Activated CD8-positive, alpha-beta T cell treated with anti-CD3 and anti-CD28 coated beads, Interleukin-2, amount 10 ng/mL, durations not matched to agents 7 days and 5 days (primary cell): ENCODE data around the gene RMP24.
"Not testable (repeated sequence)": the region's sequence is repeated elsewhere in the genome, so short reads cannot be mapped to it uniquely, and the experiment has no call there.

Experiments used
- ATAC-seq: fragments of 150-1000 bp; cut with Tn5 transposase; one replicate; pipeline ENCODE4 v1.10.0; 2021; ENCODE audit warnings: moderate library complexity
- CTCF ChIA-PET: fragments of 350-600 bp; sonication (Branson Sonifier 250); formaldehyde crosslinking; loops from one replicate; lab custom pipeline; 2021; ENCODE audit warnings: antibody characterized with exemption; lab: Charles Lee
- POLR2A ChIA-PET: fragments of 350-600 bp; sonication (Branson Sonifier 250); formaldehyde crosslinking; loops from one replicate; lab custom pipeline; 2021; ENCODE audit warnings: antibody characterized with exemption; lab: Charles Lee
- DNase-seq: peaks from one replicate; pipeline ENCODE4 v3.0.0-alpha.2; 2020
- H3K27ac Mint-ChIP-seq: one replicate; pipeline ENCODE4 v1.8.0; 2021; ENCODE audit warnings: mild to moderate bottlenecking, mixed read lengths
- H3K27me3 Mint-ChIP-seq: one replicate; pipeline ENCODE4 v1.8.0; 2021; ENCODE audit warnings: low read depth, mixed read lengths
- H3K36me3 Mint-ChIP-seq: one replicate; pipeline ENCODE4 v1.8.0; 2021; ENCODE audit warnings: low read depth, mixed read lengths
- H3K4me1 Mint-ChIP-seq: one replicate; pipeline ENCODE4 v1.8.0; 2021; ENCODE audit warnings: low read depth, mixed read lengths
- H3K4me3 Mint-ChIP-seq: one replicate; pipeline ENCODE4 v1.8.0; 2021; ENCODE audit warnings: mild to moderate bottlenecking, mixed read lengths
- H3K9me3 Mint-ChIP-seq: one replicate; pipeline ENCODE4 v1.8.0; 2022; ENCODE audit warnings: mixed read lengths; ENCODE audit not compliant: insufficient read depth

Gene RMP24

GRCh38 chr18:36006997-36007396 is 34.5 kb downstream of the RMP24 start:
- Mint-ChIP-seq H3K36me3 (no peaks in the 10 kb centered on the region), H3K4me3 (no peak overlapping the region), H3K27ac (no peak overlapping the region), H3K9me3 (no peaks in the 10 kb centered on the region), H3K4me1 (peaks cover 3% of the 10 kb centered on the region), H3K27me3 (no peaks in the 10 kb centered on the region)
- POLR2A ChIA-PET = no interaction called here
- ATAC-seq = no peak
- no peak for DNase-seq
- CTCF ChIA-PET = interaction anchor here (0.5 kb wide), 1 partner anchor 37 kb away, joined by 3 read pairs; no protein-coding TSS in a partner anchor

- no peak overlapping the region for H3K27ac Mint-ChIP-seq
Observed at GRCh38 chr18:36009214-36009613, 36.7 kb downstream of the RMP24 start.

GRCh38 chr18:36012891-36013290 is 40.4 kb downstream of the RMP24 start:
- Mint-ChIP-seq H3K4me3 (no peak overlapping the region), H3K9me3 (no peaks in the 10 kb centered on the region), H3K27ac (no peak overlapping the region), H3K36me3 (no peaks in the 10 kb centered on the region), H3K27me3 (no peaks in the 10 kb centered on the region), H3K4me1 (no peaks in the 10 kb centered on the region)
- ATAC-seq (no peak), DNase-seq (no peak)
- ChIA-PET CTCF (no interaction called here), POLR2A (no interaction called here)

More at GRCh38 chr18:36009214-36009613, 36.7 kb downstream of the RMP24 start:
- no peaks in the 10 kb centered on the region for H3K9me3 Mint-ChIP-seq
- no peaks in the 10 kb centered on the region for H3K36me3 Mint-ChIP-seq
- DNase-seq (no peak), ATAC-seq (no peak)
- CTCF ChIA-PET = interaction anchor here (1.2 kb wide), 1 partner anchor 9 kb away, joined by 3 read pairs; no protein-coding TSS in a partner anchor
- no peaks in the 10 kb centered on the region for H3K27me3 Mint-ChIP-seq
- POLR2A ChIA-PET = no interaction called here
- H3K4me1 Mint-ChIP-seq = no peaks in the 10 kb centered on the region
- no peak overlapping the region for H3K4me3 Mint-ChIP-seq

- DNase-seq (no peak), ATAC-seq (no peak)
- H3K4me1 Mint-ChIP-seq = no peaks in the 10 kb centered on the region
- H3K4me3 Mint-ChIP-seq = no peak overlapping the region
- ChIA-PET CTCF (interaction anchor here (3.5 kb wide), 1 partner anchor 268 kb away, joined by 47 read pairs; no protein-coding TSS in a partner anchor), POLR2A (no interaction called here)
- no peak overlapping the region for H3K27ac Mint-ChIP-seq
- H3K36me3 Mint-ChIP-seq = no peaks in the 10 kb centered on the region
- H3K9me3 Mint-ChIP-seq = no peaks in the 10 kb centered on the region
- H3K27me3 Mint-ChIP-seq = no peaks in the 10 kb centered on the region
Observed at GRCh38 chr18:36015629-36016028, 43.1 kb downstream of the RMP24 start.

- Mint-ChIP-seq H3K4me1 (no peaks in the 10 kb centered on the region), H3K36me3 (no peaks in the 10 kb centered on the region), H3K27me3 (no peaks in the 10 kb centered on the region), H3K4me3 (no peak overlapping the region), H3K27ac (no peak overlapping the region), H3K9me3 (no peaks in the 10 kb centered on the region)
- no peak for DNase-seq
- CTCF ChIA-PET = interaction anchor here (1.0 to 3.5 kb wide), 16 partner anchors 8 to 267 kb away, joined by 3 to 47 read pairs (median 5); partner anchors contain the start of genes ELP2 and SLC39A6
- POLR2A ChIA-PET = no interaction called here
- ATAC-seq = no peak
Observed at GRCh38 chr18:36017232-36017631, 44.8 kb downstream of the RMP24 start.

- no peak for DNase-seq
- Mint-ChIP-seq H3K4me1 (no peaks in the 10 kb centered on the region), H3K36me3 (peaks cover 6% of the 10 kb centered on the region), H3K27ac (no peak overlapping the region), H3K27me3 (no peaks in the 10 kb centered on the region), H3K4me3 (no peak overlapping the region), H3K9me3 (no peaks in the 10 kb centered on the region)
- no peak for ATAC-seq
- ChIA-PET CTCF (interaction anchor here (1.3 kb wide), 1 partner anchor 264 kb away, joined by 5 read pairs; no protein-coding TSS in a partner anchor), POLR2A (no interaction called here)
Observed at GRCh38 chr18:36020174-36020711, 47.8 kb downstream of the RMP24 start.

- POLR2A ChIA-PET = no interaction called here
- no peak overlapping the region for H3K27ac Mint-ChIP-seq
- CTCF ChIA-PET = interaction anchor here (1.6 kb wide), 1 partner anchor 72 kb away, joined by 8 read pairs; no protein-coding TSS in a partner anchor
- ATAC-seq (no peak), DNase-seq (no peak)
- peaks cover 18% of the 10 kb centered on the region for H3K36me3 Mint-ChIP-seq
- no peaks in the 10 kb centered on the region for H3K27me3 Mint-ChIP-seq
- H3K9me3 Mint-ChIP-seq = no peaks in the 10 kb centered on the region
- H3K4me3 Mint-ChIP-seq = no peak overlapping the region
- H3K4me1 Mint-ChIP-seq = no peaks in the 10 kb centered on the region
Observed at GRCh38 chr18:36023336-36023735, 50.9 kb downstream of the RMP24 start.

GRCh38 chr18:36024241-36024640 is 51.8 kb downstream of the RMP24 start:
- not testable (repeated sequence) for H3K27ac Mint-ChIP-seq, DNase-seq

GRCh38 chr18:36025025-36025424 is 52.5 kb downstream of the RMP24 start:
- ChIA-PET CTCF (interaction anchor here (1.7 kb wide), 1 partner anchor 31 kb away, joined by 3 read pairs; no protein-coding TSS in a partner anchor), POLR2A (no interaction called here)
- Mint-ChIP-seq H3K36me3 (peaks cover 26% of the 10 kb centered on the region), H3K27me3 (no peaks in the 10 kb centered on the region), H3K9me3 (no peaks in the 10 kb centered on the region), H3K4me3 (no peak overlapping the region), H3K4me1 (no peaks in the 10 kb centered on the region), H3K27ac (no peak overlapping the region)
- no peak for ATAC-seq
- no peak for DNase-seq

More at GRCh38 chr18:36024241-36024640, 51.8 kb downstream of the RMP24 start:
- POLR2A ChIA-PET, H3K9me3 Mint-ChIP-seq, H3K4me3 Mint-ChIP-seq, H3K27me3 Mint-ChIP-seq, H3K4me1 Mint-ChIP-seq, ATAC-seq: not testable (repeated sequence)
- CTCF ChIA-PET = interaction anchor here (1.7 kb wide), 1 partner anchor 30 kb away, joined by 3 read pairs; no protein-coding TSS in a partner anchor
- H3K36me3 Mint-ChIP-seq = peaks cover 24% of the 10 kb centered on the region

- peaks cover 29% of the 10 kb centered on the region for H3K36me3 Mint-ChIP-seq
- H3K27ac Mint-ChIP-seq = no peak overlapping the region
- ChIA-PET POLR2A (no interaction called here), CTCF (interaction anchor here (0.7 to 2.6 kb wide), 2 partner anchors 11 to 643 kb away, joined by 3 to 7 read pairs; no protein-coding TSS in a partner anchor)
- no peaks in the 10 kb centered on the region for H3K27me3 Mint-ChIP-seq
- no peak for ATAC-seq
- peaks cover 8% of the 10 kb centered on the region for H3K4me1 Mint-ChIP-seq
- DNase-seq = no peak
- H3K9me3 Mint-ChIP-seq = no peaks in the 10 kb centered on the region
- H3K4me3 Mint-ChIP-seq = no peak overlapping the region
Observed at GRCh38 chr18:36028859-36029258, 56.4 kb downstream of the RMP24 start.
